Cardiac muscle cell (in vitro differentiated cells and primary cell): ENCODE data around the gene TMC2. TPM values are rescaled to one million over a fixed set of nuclear protein-coding genes. Genes with fewer than 3 reads are reported as not detected.
"Not testable (repeated sequence)": the region's sequence is repeated elsewhere in the genome, so short reads cannot be mapped to it uniquely, and the experiment has no call there.

Experiments used
- DNase-seq, 2 donors: peaks; one replicate each; pipeline versions ENCODE4 v3.0.0 to v3.0.0-alpha.2; 2010 to 2017; ENCODE audit warnings: low read depth in 1 of 2, low spot score in 1 of 2
- H3K27ac ChIP-seq: fragments of 200-600 bp; sonication (generic); 2 replicates; pipeline ENCODE4 v1.5.1; 2016
- H3K27me3 ChIP-seq: fragments of 200-600 bp; sonication (generic); 2 replicates; pipeline ENCODE4 v1.6.0; 2016; ENCODE audit warnings: control low read depth
- H3K36me3 ChIP-seq: fragments of 200-600 bp; sonication (generic); 2 replicates; pipeline ENCODE4 v1.5.1; 2016; ENCODE audit warnings: control low read depth
- H3K4me1 ChIP-seq: fragments of 200-600 bp; sonication (generic); 2 replicates; pipeline ENCODE4 v1.8.1; 2017; ENCODE audit warnings: low read depth, mild to moderate bottlenecking, mixed run types
- H3K4me3 ChIP-seq: fragments of 200-600 bp; sonication (generic); 2 replicates; pipeline ENCODE4 v1.5.1; 2016; ENCODE audit warnings: mild to moderate bottlenecking
- H3K9me3 ChIP-seq: fragments of 200-600 bp; sonication (generic); 2 replicates; pipeline ENCODE4 v1.5.1; 2017; ENCODE audit warnings: low read depth, mild to moderate bottlenecking, control low read depth
- polyA plus RNA-seq: library from polyadenylated mRNA; unstranded; fragments of >200 nt; fragmentation: Nextera tagmentation; extraction: Ambion mirVana; gene quantifications from 2 replicates; pipeline ENCODE4 v1.2.1, GENCODE V29; 2016
- total RNA-seq: library from RNA; depleted of rRNA; stranded (reverse); fragments of >200 nt; gene quantifications from 2 replicates; pipeline ENCODE4 v1.2.3, GENCODE V29; 2016
- TF ChIP-seq, protein P1 (sequence below): IDR thresholded peaks from 2 replicates; pipeline ENCODE4 v1.5.1; 2012; ENCODE audit warnings: low read depth, mild to moderate bottlenecking, low read length

The TMC2 gene
- total and polyA plus RNA-seq, 2 experiments from 2014 or later, result not detected

DNA sequence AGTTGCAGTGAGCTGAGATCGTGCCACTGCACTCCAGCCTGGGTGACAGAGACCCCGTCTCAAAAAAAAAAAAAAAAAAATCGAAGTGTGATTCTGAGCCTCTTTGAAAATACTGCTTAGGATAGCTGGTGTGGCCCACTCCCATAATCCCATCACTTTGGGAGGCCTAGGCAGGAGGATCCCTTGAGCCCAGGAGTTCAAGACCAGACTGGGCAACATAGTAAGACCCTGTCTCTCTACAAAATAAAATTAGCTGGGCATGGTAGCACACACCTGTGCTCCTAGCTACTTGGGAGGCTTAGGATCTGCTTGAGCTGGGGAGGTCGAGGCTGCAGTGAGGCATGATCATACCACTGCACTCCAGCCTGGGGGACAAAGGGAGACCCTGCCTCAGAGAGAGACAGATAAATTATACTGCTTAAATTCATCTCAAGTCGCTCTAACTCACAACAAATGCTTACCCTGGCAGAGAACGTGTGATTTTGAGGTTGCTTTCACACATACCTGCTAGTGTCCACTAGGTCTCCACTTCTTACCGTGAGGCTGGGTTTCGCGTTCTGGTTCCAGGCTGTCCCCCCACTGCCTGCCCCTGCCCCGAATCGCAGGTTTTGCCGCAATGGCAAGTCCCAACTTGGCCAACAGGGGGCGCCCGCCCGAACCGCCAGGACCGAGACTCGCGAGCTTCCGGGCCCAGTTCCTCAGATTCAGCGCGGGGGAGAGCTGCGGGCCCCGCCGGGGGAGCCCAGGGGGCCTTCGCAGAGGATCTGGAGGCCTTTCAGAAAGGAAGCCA, 12.3 kb upstream of the TMC2 start:
- TF ChIP-seq, protein P1, sequence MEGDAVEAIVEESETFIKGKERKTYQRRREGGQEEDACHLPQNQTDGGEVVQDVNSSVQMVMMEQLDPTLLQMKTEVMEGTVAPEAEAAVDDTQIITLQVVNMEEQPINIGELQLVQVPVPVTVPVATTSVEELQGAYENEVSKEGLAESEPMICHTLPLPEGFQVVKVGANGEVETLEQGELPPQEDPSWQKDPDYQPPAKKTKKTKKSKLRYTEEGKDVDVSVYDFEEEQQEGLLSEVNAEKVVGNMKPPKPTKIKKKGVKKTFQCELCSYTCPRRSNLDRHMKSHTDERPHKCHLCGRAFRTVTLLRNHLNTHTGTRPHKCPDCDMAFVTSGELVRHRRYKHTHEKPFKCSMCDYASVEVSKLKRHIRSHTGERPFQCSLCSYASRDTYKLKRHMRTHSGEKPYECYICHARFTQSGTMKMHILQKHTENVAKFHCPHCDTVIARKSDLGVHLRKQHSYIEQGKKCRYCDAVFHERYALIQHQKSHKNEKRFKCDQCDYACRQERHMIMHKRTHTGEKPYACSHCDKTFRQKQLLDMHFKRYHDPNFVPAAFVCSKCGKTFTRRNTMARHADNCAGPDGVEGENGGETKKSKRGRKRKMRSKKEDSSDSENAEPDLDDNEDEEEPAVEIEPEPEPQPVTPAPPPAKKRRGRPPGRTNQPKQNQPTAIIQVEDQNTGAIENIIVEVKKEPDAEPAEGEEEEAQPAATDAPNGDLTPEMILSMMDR, result peak; percentile 96
- Histone ChIP-seq H3K36me3 (no peaks in the 10 kb centered on the region), H3K4me1 (no peaks in the 10 kb centered on the region), H3K4me3 (peak overlapping the region; percentile 62), H3K27me3 (peaks cover 86% of the 10 kb centered on the region), H3K27ac (no peak overlapping the region), H3K9me3 (no peaks in the 10 kb centered on the region)
- DNase-seq, result peak; percentile 86

DNA sequence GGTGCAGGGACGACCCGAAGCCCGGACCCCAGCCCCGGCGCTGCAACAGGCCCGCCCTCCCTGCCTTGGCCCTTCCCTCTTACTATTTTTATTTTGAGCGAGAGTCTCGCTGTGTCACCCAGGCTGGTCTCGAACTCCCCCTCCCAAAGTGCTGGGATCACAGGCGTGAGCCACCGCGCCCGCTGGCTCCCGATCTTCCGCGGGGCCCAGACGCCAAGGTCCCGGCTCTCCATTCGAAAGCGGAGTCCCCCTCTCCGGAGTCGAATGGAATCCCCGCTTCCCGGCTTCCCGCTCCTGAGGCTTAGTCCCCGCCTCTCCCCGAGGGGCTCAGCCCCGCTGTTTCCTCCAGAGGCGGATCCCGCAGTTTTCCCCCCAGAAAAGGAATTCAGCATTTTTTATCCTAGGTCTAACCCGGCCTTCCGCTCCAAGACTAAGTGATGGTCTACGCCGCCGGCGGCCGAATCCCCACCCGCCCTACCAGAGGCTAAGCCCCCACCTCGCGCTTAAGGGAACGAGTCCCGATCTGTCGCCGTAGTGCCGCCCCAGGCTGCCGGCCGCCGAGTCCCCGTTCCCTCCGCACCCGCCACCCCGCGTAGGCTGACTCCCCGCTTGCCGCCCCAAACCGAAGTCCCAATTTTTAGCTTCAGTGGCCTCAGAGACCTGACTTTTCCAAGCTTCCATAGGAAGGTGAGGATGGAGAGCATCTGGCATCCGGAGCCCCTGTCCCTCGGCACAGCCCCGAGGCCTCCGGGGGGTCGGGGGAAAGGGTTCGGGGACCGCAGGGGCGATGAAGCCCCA, 11.5 kb upstream of the TMC2 start:
- no peaks in the 10 kb centered on the region for H3K36me3 ChIP-seq
- TF ChIP-seq, protein P1, result no peak
- no peaks in the 10 kb centered on the region for H3K4me1 ChIP-seq
- no peaks in the 10 kb centered on the region for H3K9me3 ChIP-seq
- peak overlapping the region; percentile 62 for H3K4me3 ChIP-seq
- peaks cover 86% of the 10 kb centered on the region for H3K27me3 ChIP-seq
- peak; percentile 43 to 81 for DNase-seq
- H3K27ac ChIP-seq, result no peak overlapping the region

DNA sequence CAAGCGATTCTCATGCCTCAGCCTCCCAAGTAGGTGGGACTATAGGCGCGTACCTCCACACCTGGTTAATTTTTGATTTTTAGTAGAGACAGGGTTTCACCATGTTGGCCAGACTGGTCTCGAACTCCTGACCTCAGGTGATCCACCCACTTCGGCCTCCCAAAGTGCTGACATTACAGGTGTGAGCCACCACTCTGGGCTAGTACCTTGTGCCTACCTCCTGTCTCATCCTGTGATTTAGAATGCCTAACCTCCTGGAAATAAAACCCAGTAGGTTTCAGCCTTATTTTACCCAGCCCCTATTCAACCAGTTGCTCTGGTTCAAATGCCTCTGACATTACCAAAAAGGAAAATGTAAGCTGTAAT, 10.2 kb upstream of the TMC2 start:
- DNase-seq, H3K27ac ChIP-seq, H3K4me1 ChIP-seq, H3K36me3 ChIP-seq, H3K4me3 ChIP-seq, H3K9me3 ChIP-seq: not testable (repeated sequence)
- peaks cover 77% of the 10 kb centered on the region for H3K27me3 ChIP-seq

DNA sequence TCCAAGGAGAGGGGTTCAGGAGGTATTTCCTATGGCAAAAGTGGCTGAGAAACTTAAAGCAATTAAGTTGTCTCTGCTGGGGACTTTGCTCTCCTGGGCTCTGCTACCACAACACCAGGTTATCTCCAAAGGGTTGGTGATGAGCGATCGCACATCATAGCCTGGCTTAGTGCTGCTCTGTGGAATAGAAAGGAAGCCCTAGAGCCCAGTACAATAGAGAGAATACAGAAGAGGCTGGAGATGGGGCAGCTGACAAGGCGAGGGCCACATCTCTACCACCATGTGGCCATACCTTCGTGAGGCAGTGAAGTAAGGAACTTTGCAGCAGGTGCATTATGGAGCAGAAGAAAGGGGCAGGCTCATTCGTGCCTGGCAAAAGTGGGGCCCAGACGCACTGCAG, 8.6 kb upstream of the TMC2 start:
- TF ChIP-seq, protein P1, result no peak

DNA sequence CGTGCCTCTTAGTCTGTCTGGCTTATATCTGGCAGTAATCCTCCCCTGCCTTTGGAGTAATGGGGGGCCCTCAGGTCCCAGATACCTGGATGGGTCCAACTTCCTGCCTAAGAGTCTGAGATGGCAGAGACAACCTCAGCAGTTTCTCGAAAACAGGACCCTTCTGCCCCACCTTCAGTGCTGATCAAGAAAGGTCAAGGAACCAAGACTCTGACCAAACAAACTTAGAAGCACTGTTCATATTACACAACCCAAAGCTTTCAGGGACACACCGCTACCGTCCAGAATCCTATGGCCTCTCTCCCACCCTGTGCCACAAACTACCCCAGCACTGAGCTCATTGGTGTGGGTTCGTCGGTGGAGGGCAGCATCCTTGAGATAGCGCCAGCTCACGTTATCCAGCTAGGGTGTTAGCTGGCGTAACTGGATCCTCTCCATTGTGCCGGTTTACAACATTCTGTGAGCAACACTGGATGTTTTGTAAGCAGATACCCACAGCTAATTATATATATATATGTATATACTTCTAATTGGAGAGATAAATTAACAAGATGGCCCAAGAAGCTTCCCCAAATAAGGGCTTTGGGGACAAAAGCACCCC, 7.6 kb upstream of the TMC2 start:
- Histone ChIP-seq H3K4me3 (no peak overlapping the region), H3K27ac (no peak overlapping the region), H3K4me1 (no peaks in the 10 kb centered on the region), H3K27me3 (peaks cover 53% of the 10 kb centered on the region), H3K36me3 (no peaks in the 10 kb centered on the region), H3K9me3 (no peaks in the 10 kb centered on the region)
- DNase-seq, result no peak
- TF ChIP-seq, protein P1, result no peak

More for the DNA sequence above, 8.6 kb upstream of the TMC2 start:
- Histone ChIP-seq H3K27me3 (peaks cover 63% of the 10 kb centered on the region), H3K9me3 (no peaks in the 10 kb centered on the region), H3K27ac (no peak overlapping the region), H3K36me3 (no peaks in the 10 kb centered on the region), H3K4me1 (no peaks in the 10 kb centered on the region), H3K4me3 (no peak overlapping the region)
- no peak for DNase-seq
